B cell (primary cell): ENCODE data around the gene SPECC1.

Experiments
- CTCF ChIP-seq: fragments of 200-600 bp; IDR thresholded peaks from one replicate; pipeline ENCODE4 v1.8.0; 2022; ENCODE audit warnings: antibody characterized with exemption, mild to moderate bottlenecking
- EZH2 ChIP-seq: IDR thresholded peaks from 2 replicates; pipeline ENCODE4 v1.6.1; 2012; ENCODE audit warnings: borderline replicate concordance, low read depth, mild to moderate bottlenecking, moderate library complexity, low read length; ENCODE audit not compliant: insufficient read depth, poor library complexity, severe bottlenecking

GRCh38 chr17:19996502-19996901 lies 12.7 kb upstream of the SPECC1 start:
- TF ChIP-seq CTCF: no peak
- TF ChIP-seq EZH2: no peak
